GM19468 (cell line): ENCODE results near the gene AKAP13.
"Not testable (repeated sequence)": the region's sequence is repeated elsewhere in the genome, so short reads cannot be mapped to it uniquely, and the experiment has no call there.

Source experiments
- ATAC-seq: cut with Tn5 transposase; IDR thresholded peaks from one replicate; pipeline ENCODE4 v1.9.1; 2021; ENCODE audit warnings: mild to moderate bottlenecking, moderate library complexity, moderate number of reproducible peaks; ENCODE audit not compliant: unreplicated experiment; ENCODE audit errors: extremely low read depth

AKAP13 gene

GRCh38 chr15:85439996-85440395 is 59.6 kb downstream of the AKAP13 start:
- no peak for ATAC-seq

GRCh38 chr15:85440451-85440850 is 60.0 kb downstream of the AKAP13 start:
- no peak for ATAC-seq

- not testable (repeated sequence) for ATAC-seq
These were observed 61.5 kb downstream of the AKAP13 start for GRCh38 chr15:85441854-85442253.

GRCh38 chr15:85443046-85443445 is 62.6 kb downstream of the AKAP13 start:
- ATAC-seq, result no peak

- ATAC-seq, result peak; percentile 56
These were observed 63.2 kb downstream of the AKAP13 start for GRCh38 chr15:85443593-85444087.

GRCh38 chr15:85444122-85444745 is 63.8 kb downstream of the AKAP13 start:
- no peak for ATAC-seq

- ATAC-seq, result no peak
These were observed 65.0 kb downstream of the AKAP13 start for GRCh38 chr15:85445361-85445760.

GRCh38 chr15:85451099-85451700 is 70.8 kb downstream of the AKAP13 start:
- ATAC-seq, result no peak

- no peak for ATAC-seq
These were observed 72.0 kb downstream of the AKAP13 start for GRCh38 chr15:85452436-85452835.

GRCh38 chr15:85453144-85453872 is 72.9 kb downstream of the AKAP13 start:
- no peak for ATAC-seq

- ATAC-seq, result no peak
These were observed 74.0 kb downstream of the AKAP13 start for GRCh38 chr15:85454403-85454802.

GRCh38 chr15:85455891-85456290 is 75.5 kb downstream of the AKAP13 start:
- no peak for ATAC-seq

- peak; percentile 15 for ATAC-seq
These were observed 76.4 kb downstream of the AKAP13 start for GRCh38 chr15:85456798-85457197.

GRCh38 chr15:85457392-85457968 is 77.1 kb downstream of the AKAP13 start:
- ATAC-seq, result peak; percentile 82

GRCh38 chr15:85458764-85459163 is 78.4 kb downstream of the AKAP13 start:
- no peak for ATAC-seq

GRCh38 chr15:85462029-85462428 is 81.6 kb downstream of the AKAP13 start:
- no peak for ATAC-seq

- ATAC-seq, result no peak
These were observed 83.0 kb downstream of the AKAP13 start for GRCh38 chr15:85463276-85463892.

GRCh38 chr15:85463976-85464375 is 83.6 kb downstream of the AKAP13 start:
- ATAC-seq, result no peak

GRCh38 chr15:85464471-85464870 is 84.1 kb downstream of the AKAP13 start:
- ATAC-seq, result no peak

GRCh38 chr15:85470563-85471271 is 90.3 kb downstream of the AKAP13 start:
- no peak for ATAC-seq
